ENCODE measurements around the gene ARCN1.

DNA sequence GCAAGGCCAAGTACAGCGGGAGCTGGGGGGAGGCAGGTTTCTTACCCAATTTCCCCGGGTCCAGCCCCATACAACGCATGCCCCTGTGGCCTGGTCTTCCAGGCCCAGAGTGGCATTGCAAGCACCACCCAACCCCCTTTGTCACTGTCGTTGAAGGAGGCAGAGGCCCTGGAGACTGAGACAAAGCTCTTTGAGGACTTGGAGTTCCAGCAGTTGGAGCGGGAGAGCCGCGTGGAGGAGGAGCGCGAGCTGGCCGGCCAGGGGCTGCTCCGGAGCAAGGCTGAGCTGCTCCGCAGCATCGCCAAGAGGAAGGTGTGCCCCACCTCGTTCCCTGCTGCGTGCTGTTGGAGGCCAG lies 63.0 kb downstream of the ARCN1 start:
- TF ChIP-seq, protein P1, sequence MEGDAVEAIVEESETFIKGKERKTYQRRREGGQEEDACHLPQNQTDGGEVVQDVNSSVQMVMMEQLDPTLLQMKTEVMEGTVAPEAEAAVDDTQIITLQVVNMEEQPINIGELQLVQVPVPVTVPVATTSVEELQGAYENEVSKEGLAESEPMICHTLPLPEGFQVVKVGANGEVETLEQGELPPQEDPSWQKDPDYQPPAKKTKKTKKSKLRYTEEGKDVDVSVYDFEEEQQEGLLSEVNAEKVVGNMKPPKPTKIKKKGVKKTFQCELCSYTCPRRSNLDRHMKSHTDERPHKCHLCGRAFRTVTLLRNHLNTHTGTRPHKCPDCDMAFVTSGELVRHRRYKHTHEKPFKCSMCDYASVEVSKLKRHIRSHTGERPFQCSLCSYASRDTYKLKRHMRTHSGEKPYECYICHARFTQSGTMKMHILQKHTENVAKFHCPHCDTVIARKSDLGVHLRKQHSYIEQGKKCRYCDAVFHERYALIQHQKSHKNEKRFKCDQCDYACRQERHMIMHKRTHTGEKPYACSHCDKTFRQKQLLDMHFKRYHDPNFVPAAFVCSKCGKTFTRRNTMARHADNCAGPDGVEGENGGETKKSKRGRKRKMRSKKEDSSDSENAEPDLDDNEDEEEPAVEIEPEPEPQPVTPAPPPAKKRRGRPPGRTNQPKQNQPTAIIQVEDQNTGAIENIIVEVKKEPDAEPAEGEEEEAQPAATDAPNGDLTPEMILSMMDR (IDR thresholded peaks at IDR 0.05) = no peak
- no peak for TF ChIP-seq ZFX (IDR thresholded peaks at IDR 0.05; ENCODE audit: borderline replicate concordance)
